HG02970 (cell line): ENCODE results near the gene HLCS.

Experiments used
- ATAC-seq: cut with Tn5 transposase; IDR thresholded peaks from one replicate; pipeline ENCODE4 v1.9.1; 2021; ENCODE audit warnings: mild to moderate bottlenecking, moderate library complexity, moderate number of reproducible peaks; ENCODE audit not compliant: unreplicated experiment, low FRiP score

Gene HLCS

GRCh38 chr21:36733857-36734256 lies 232.6 kb downstream of the HLCS start:
- ATAC-seq, result no peak

DNA sequence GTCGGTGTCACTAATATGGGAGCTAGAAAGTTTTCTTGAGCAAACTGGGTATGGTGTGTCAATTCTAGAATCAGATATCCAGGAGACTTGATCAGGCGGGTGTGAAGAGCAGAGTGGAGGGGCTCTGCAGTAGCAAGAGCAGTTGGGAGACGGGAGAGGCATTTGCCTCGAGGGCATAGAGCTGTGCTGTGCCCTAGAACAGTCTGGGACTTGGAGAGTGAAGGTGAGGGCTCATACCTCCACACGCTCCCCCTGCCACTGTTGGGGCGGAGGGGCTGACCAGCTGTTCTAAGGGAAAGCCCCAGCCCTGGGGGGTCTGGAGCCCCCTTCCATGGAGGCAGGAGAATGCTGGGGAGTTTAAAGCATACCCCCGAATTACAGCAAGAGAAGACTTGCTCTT lies 233.7 kb downstream of the HLCS start:
- ATAC-seq, result no peak

DNA sequence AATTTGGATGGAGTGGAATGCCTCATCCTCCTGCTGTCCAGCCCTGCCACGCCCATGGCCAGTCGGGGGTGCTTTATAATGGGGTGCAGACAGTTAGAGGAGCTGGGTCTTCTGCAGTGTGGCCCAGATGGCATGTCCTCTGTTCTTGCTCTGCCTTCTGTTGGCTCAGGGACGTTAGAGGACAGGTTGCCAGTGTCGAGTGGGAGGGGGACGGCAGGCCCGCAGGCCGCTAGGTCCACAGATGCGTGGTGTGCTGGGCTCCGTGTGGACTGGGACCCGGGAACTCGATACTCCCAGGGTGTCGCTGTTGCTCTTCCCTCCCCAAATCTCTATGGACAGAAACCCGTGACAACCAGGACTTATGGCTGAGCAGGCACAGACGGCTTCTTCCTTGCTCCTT lies 234.3 kb downstream of the HLCS start:
- ATAC-seq, result no peak

DNA sequence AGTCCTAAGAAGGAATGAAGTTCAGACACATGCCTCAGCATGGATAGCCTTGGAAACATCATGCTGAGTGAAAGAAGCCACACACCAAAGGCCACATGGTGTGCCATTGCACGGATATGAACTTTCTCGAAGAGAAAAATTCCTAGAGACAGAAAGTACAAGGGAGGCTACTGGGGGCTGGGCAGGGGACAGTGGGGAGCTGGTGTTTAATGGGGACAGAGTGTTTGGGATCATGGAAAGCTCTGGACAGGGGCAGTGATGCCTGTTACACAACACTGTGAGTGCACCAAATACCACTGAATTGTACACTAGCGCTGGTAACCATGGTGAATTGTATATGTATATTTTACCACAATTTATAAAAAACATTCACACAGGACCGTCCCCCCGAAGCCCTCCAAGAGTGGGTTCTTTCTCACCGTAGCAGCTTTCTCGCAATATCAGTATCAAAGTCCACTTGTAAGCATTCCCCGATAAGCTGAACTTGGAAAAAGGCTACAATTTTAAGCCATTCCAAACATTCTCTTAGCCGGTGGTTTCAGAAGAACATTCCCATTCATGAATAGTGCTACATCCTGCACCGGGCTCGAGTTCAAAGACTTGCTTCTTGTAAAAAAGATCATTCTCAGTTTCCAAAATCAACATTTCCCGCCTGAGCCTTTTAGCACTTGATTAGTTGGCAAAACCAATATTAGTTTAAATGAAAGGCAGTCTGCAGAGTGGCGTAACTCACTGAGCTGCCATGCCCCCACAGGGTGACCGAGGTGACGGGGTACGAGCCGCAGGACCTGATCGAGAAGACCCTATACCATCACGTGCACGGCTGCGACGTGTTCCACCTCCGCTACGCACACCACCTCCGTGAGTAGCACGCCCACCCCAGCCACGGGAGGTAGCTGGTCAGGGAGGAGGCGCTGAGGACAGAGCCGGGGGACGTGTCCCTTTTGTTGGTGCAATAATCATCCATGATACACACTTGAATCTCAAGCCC lies 235.9 kb downstream of the HLCS start:
- ATAC-seq, result no peak

DNA sequence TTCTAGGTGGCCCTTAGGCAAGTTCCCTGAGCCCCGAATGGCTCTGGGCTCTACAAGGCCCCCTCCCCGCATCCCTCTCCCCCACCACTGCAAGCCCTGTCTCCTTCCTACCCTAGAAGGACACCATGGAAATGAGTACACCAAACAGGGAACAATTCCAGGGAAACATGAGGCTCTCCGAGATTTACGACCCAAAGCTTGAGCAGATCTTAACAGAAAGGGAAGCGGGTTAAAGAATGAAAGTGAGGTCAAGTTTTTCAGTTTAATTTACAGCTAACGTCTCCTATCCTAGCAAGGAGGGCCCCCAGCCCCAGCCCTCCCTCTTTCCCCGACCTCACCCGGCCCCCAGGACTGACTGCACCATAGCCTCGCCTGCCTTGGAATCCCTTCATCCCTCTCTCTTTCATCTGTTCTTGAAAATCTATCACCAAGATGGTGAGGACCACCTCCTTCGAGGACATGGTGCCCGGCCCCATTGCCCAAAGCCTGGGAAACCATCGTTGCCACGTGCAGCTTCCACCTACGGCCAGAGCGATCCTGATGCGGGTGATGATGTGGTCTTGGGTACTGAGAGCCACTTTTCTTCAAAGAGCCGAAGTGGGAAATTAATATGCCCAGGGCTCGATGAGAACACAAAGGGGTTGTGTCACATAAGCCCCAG lies 237.0 kb downstream of the HLCS start:
- ATAC-seq, result no peak

GRCh38 chr21:36728371-36729111 lies 237.9 kb downstream of the HLCS start:
- no peak for ATAC-seq

- no peak for ATAC-seq
Observed at GRCh38 chr21:36727866-36728265, 238.6 kb downstream of the HLCS start.

- ATAC-seq, result no peak
Observed at GRCh38 chr21:36725793-36726386, 240.6 kb downstream of the HLCS start.

- ATAC-seq, result no peak
Observed at GRCh38 chr21:36724660-36725059, 241.8 kb downstream of the HLCS start.

- no peak for ATAC-seq
Observed at GRCh38 chr21:36723371-36723881, 243.0 kb downstream of the HLCS start.

DNA sequence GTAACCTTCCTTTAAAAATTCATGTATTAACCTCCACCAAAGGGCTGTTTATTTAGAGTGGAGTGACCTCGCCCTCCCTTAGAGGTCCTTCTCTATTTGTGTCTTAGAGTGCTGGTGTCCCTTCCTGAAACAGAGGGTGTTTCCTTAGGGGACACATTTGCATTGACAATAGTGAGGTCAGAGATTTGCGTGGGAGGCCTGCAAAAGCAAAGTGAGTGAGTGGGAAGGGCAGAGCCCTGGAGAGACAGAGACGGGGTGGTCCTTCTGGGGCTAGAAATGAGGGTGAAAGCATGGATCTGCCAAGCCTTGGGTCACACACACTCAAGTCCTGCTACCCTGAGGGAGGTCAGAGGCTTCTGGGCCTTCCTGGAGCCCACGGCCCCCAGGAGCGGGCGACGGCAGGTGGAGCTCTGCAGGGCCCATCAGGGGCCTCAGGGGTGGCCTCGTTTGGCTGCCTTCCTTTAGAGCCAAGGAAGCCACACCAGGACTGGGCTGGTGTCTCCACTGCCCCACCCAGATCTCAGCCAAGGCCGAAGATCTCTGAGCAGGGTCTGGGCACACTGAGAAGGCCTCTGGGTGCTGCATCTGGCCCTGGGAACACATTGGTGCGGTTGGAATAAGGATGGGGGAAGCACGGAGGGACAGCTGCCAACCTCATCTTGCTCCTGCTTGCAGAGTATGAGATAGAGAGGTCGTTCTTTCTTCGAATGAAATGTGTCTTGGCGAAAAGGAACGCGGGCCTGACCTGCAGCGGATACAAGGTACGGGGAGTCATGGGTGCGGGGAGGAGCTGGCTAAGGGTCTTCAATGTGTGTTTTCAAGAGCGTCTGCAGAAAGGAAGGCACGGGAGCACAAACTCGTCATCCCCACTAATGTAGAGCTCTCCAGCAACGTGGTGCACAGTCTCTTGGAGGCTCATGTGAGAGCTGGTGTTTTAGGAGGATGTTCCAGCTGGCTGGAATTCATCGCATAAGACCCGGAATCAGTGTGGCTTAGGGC lies 243.8 kb downstream of the HLCS start:
- no peak for ATAC-seq

- ATAC-seq, result no peak
Observed at GRCh38 chr21:36721817-36722216, 244.7 kb downstream of the HLCS start.

DNA sequence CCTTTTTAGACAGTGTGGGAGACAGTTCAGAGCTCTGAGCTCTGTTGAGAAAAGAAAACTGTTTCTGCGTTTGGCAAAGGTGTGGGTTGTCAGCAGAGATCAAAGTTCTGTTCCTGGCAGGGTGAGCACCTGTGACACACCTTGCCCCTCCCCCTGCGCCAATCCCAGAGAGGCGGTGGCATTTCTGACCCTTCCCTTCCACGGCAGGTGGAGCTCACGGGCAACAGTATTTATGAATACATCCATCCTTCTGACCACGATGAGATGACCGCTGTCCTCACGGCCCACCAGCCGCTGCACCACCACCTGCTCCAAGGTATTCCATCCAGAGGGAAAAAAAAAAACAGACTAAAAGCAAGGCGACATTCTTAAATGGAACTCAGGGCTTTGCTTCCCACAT lies 246.9 kb downstream of the HLCS start:
- ATAC-seq, result no peak

- no peak for ATAC-seq
Observed at GRCh38 chr21:36718951-36719501, 247.4 kb downstream of the HLCS start.

GRCh38 chr21:36717976-36718375 lies 248.5 kb downstream of the HLCS start:
- no peak for ATAC-seq

GRCh38 chr21:36716836-36717235 lies 249.6 kb downstream of the HLCS start:
- no peak for ATAC-seq

GRCh38 chr21:36716387-36716786 lies 250.1 kb downstream of the HLCS start:
- ATAC-seq, result no peak

DNA sequence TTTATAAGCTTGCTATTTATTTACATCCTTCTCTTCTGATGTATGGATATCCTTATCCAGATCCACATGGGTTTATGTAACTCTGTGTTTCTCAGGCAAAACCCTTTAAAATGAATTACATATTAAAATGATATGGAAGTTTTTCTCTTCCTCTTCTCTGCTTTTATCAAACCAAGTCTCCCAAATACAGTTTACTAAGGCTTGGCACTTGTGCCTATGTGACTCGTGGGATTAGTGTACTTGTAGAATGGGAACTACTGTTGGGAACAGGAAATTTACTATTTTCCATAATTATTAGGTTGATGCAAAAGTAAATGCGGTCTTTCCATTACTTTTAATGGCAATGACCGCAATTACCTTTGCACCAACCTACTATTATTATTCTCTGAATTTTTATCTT lies 252.7 kb downstream of the HLCS start:
- ATAC-seq, result no peak

DNA sequence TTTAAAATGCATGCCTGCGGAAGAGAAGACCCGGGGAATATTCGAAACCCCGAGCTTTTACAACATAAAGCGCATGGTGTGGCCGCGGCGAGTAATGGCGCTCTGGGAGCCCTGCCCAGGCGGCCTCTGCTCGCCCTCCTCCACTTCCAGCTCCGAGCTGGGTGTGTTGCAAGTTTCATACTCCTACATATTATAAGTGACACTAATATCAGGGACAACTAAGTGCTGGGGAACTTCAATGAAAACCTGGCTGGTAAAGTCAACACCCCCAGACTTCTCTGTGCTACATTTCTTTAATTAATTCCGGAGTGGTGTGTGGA lies 255.8 kb downstream of the HLCS start:
- ATAC-seq, result no peak
